RWPE1 (cell line): Measurements from ENCODE around the gene SERTAD2.

Experiments
- CTCF ChIA-PET: fragments of 350-600 bp; sonication (Branson Sonifier 250); formaldehyde crosslinking; extraction: SDS; loops from one replicate; lab custom pipeline; 2021; lab: Yijun Ruan, JAX
- POLR2A ChIA-PET: fragments of 400-600 bp; formaldehyde crosslinking; extraction: SDS; loops from one replicate; lab custom pipeline; 2020; ENCODE audit warnings: antibody characterized with exemption; ENCODE audit not compliant: low non-redundant PET; lab: Yijun Ruan, JAX
- DNase-seq: peaks from one replicate; pipeline ENCODE4 v3.0.0; 2012; ENCODE audit warnings: low spot score
- H3K27ac ChIP-seq: fragments of 450-650 bp; 2 replicates; pipeline ENCODE4 v1.5.1; 2017
- CTCF ChIP-seq: fragments of 450-650 bp; conservative IDR thresholded peaks from 2 replicates; pipeline ENCODE4 v1.5.1; 2017; ENCODE audit warnings: low read depth, mild to moderate bottlenecking

SERTAD2 gene

GRCh38 chr2:64615844-64616536, 37.7 kb downstream of the SERTAD2 start:
- ChIA-PET POLR2A (interaction anchor here (0.6 kb wide), 1 partner anchor 11 kb away, joined by 5 read pairs; no protein-coding TSS in a partner anchor), CTCF (interaction anchor here (0.6 kb wide), 1 partner anchor 584 kb away, joined by 5 read pairs; no protein-coding TSS in a partner anchor)
- H3K27ac ChIP-seq = no peak overlapping the region
- DNase-seq = no peak
- TF ChIP-seq CTCF = no peak

- H3K27ac ChIP-seq = no peak overlapping the region
- DNase-seq = no peak
- POLR2A ChIA-PET = interaction anchor here (0.5 to 0.6 kb wide), 2 partner anchors 27 to 38 kb away, joined by 3 to 5 read pairs; partner anchors contain the start of gene SERTAD2
- CTCF ChIA-PET = interaction anchor here (0.6 to 1.6 kb wide), 3 partner anchors 31 to 147 kb away, joined by 3 to 7 read pairs (median 4); no protein-coding TSS in a partner anchor
- TF ChIP-seq CTCF = no peak
Observed at GRCh38 chr2:64615192-64615763, 38.4 kb downstream of the SERTAD2 start.

GRCh38 chr2:64613276-64613675, 40.4 kb downstream of the SERTAD2 start:
- no peak for DNase-seq
- ChIA-PET POLR2A (no interaction called here), CTCF (interaction anchor here (0.6 to 0.7 kb wide), 2 partner anchors 12 to 301 kb away, joined by 3 to 7 read pairs; no protein-coding TSS in a partner anchor)
- TF ChIP-seq CTCF = no peak
- no peak overlapping the region for H3K27ac ChIP-seq

- ChIA-PET POLR2A (no interaction called here), CTCF (no interaction called here)
- no peak for TF ChIP-seq CTCF
Observed at GRCh38 chr2:64612575-64613195, 41.0 kb downstream of the SERTAD2 start.

GRCh38 chr2:64610316-64610855, 43.3 kb downstream of the SERTAD2 start:
- no peak for DNase-seq
- TF ChIP-seq CTCF = no peak
- ChIA-PET POLR2A (no interaction called here), CTCF (interaction anchor here (0.7 kb wide), 1 partner anchor 40 kb away, joined by 3 read pairs; no protein-coding TSS in a partner anchor)
- no peak overlapping the region for H3K27ac ChIP-seq

More at GRCh38 chr2:64612575-64613195, 41.0 kb downstream of the SERTAD2 start:
- no peak overlapping the region for H3K27ac ChIP-seq
- no peak for DNase-seq

GRCh38 chr2:64609942-64610281, 43.8 kb downstream of the SERTAD2 start:
- ChIA-PET CTCF (interaction anchor here (0.7 kb wide), 1 partner anchor 40 kb away, joined by 3 read pairs; no protein-coding TSS in a partner anchor), POLR2A (no interaction called here)
- no peak overlapping the region for H3K27ac ChIP-seq
- no peak for TF ChIP-seq CTCF
- DNase-seq = no peak
